Ectodermal cell (in vitro differentiated cells): ENCODE results near the gene ZHX3.
"Not testable (repeated sequence)": the region's sequence is repeated elsewhere in the genome, so short reads cannot be mapped to it uniquely, and the experiment has no call there.

ENCODE experiments used
- H3K27ac ChIP-seq: 2 replicates; pipeline ENCODE4 v1.7.0; 2013; ENCODE audit warnings: mild to moderate bottlenecking, low read depth, low read length; ENCODE audit not compliant: insufficient read depth, poor library complexity, severe bottlenecking
- H3K27me3 ChIP-seq: 2 replicates; pipeline ENCODE4 v1.7.0; 2013; ENCODE audit warnings: mild to moderate bottlenecking, low read length; ENCODE audit not compliant: insufficient read depth, control insufficient read depth, poor library complexity, severe bottlenecking
- H3K36me3 ChIP-seq: one replicate; pipeline ENCODE4 v1.7.0; 2013; ENCODE audit warnings: low read length; ENCODE audit not compliant: control insufficient read depth, insufficient read depth
- H3K4me1 ChIP-seq: one replicate; pipeline ENCODE4 v1.7.0; 2013; ENCODE audit warnings: low read length; ENCODE audit not compliant: control insufficient read depth, insufficient read depth
- H3K4me3 ChIP-seq: 2 replicates; pipeline ENCODE4 v1.7.0; 2013; ENCODE audit warnings: low read depth, low read length, control low read depth; ENCODE audit not compliant: insufficient read depth
- H3K9me3 ChIP-seq: 2 replicates; pipeline ENCODE4 v1.7.0; 2013; ENCODE audit warnings: mild to moderate bottlenecking, low read length, moderate library complexity; ENCODE audit not compliant: control insufficient read depth
- WGBS, 2 experiments: methylation state at CpG; one replicate each; pipeline ENCODE4 v1.1.7; 2013; ENCODE audit warnings: missing lambda C conversion rate in 2 of 2; 5-methylcytosine and 5-hydroxymethylcytosine counted together

ZHX3 gene

GRCh38 chr20:41136680-41137613, 180.6 kb downstream of the ZHX3 start, which contains the start of gene PLCG1:
Gene PLCG1, plus strand, starts transcription at chr20:41137543. Its CDS starts 99 bp downstream, at chr20:41137642.
- Histone ChIP-seq H3K4me1 (peaks cover 38% of the 10 kb centered on the region), H3K36me3 (no peaks in the 10 kb centered on the region), H3K9me3 (no peaks in the 10 kb centered on the region), H3K4me3 (peak within 1 kb of the TSS; percentile 91), H3K27ac (peak within 1 kb of the TSS; percentile 98), H3K27me3 (no peaks in the 10 kb centered on the region)
- WGBS, 2 experiments, result 0% methylated on average over 121 of the region's 121 CpGs

- Histone ChIP-seq H3K4me3 (peak overlapping the region; percentile 91), H3K36me3 (no peaks in the 10 kb centered on the region)
- WGBS, 2 experiments, result 43% methylated on average over 23 of the region's 23 CpGs
These were observed 181.4 kb downstream of the ZHX3 start for GRCh38 chr20:41135888-41136679.

GRCh38 chr20:41135187-41135887, 182.2 kb downstream of the ZHX3 start:
- H3K27ac ChIP-seq, result no peak overlapping the region
- WGBS, 2 experiments, result 30 to 35% methylated on average over 13 of the region's 13 CpGs

More at GRCh38 chr20:41135888-41136679, 181.4 kb downstream of the ZHX3 start:
- peaks cover 31% of the 10 kb centered on the region for H3K4me1 ChIP-seq
- no peak overlapping the region for H3K27ac ChIP-seq
- no peaks in the 10 kb centered on the region for H3K9me3 ChIP-seq
- no peaks in the 10 kb centered on the region for H3K27me3 ChIP-seq

GRCh38 chr20:41134362-41135186, 183.0 kb downstream of the ZHX3 start:
- whole genome bisulfite sequencing, 2 experiments, result 88 to 92% methylated on average over 9 of the region's 9 CpGs
- Histone ChIP-seq H3K4me3 (no peak overlapping the region), H3K9me3 (no peaks in the 10 kb centered on the region), H3K27me3 (no peaks in the 10 kb centered on the region), H3K27ac (no peak overlapping the region), H3K36me3 (no peaks in the 10 kb centered on the region), H3K4me1 (peaks cover 17% of the 10 kb centered on the region)

More at GRCh38 chr20:41135187-41135887, 182.2 kb downstream of the ZHX3 start:
- H3K27me3 ChIP-seq, result no peaks in the 10 kb centered on the region
- no peaks in the 10 kb centered on the region for H3K9me3 ChIP-seq
- no peaks in the 10 kb centered on the region for H3K36me3 ChIP-seq
- peaks cover 23% of the 10 kb centered on the region for H3K4me1 ChIP-seq
- H3K4me3 ChIP-seq, result no peak overlapping the region

- H3K4me3 ChIP-seq, result no peak overlapping the region
- no peaks in the 10 kb centered on the region for H3K27me3 ChIP-seq
- H3K4me1 ChIP-seq, result peaks cover 9% of the 10 kb centered on the region
- 92% methylated on average over 7 of the region's 7 CpGs for WGBS, 2 experiments
- no peaks in the 10 kb centered on the region for H3K36me3 ChIP-seq
- no peak overlapping the region for H3K27ac ChIP-seq
- H3K9me3 ChIP-seq, result no peaks in the 10 kb centered on the region
These were observed 183.7 kb downstream of the ZHX3 start for GRCh38 chr20:41133709-41134361.

GRCh38 chr20:41132388-41132775, 185.1 kb downstream of the ZHX3 start:
- WGBS, 2 experiments, result 80 to 90% methylated on average over 9 of the region's 9 CpGs
- H3K27me3 ChIP-seq, H3K9me3 ChIP-seq: not testable (repeated sequence)

GRCh38 chr20:41131594-41132387, 185.7 kb downstream of the ZHX3 start:
- WGBS, 2 experiments, result 92 to 94% methylated on average over 5 of the region's 5 CpGs
- Histone ChIP-seq H3K9me3 (no peaks in the 10 kb centered on the region), H3K4me1 (peaks cover 6% of the 10 kb centered on the region), H3K4me3 (no peak overlapping the region), H3K27me3 (no peaks in the 10 kb centered on the region), H3K36me3 (no peaks in the 10 kb centered on the region), H3K27ac (no peak overlapping the region)

More at GRCh38 chr20:41132388-41132775, 185.1 kb downstream of the ZHX3 start:
- not testable (repeated sequence) for H3K27ac ChIP-seq, H3K36me3 ChIP-seq, H3K4me3 ChIP-seq, H3K4me1 ChIP-seq
